K562 (cell line): ENCODE measurements around the gene ACADM. TPM values are rescaled to one million over a fixed set of nuclear protein-coding genes. Genes with fewer than 3 reads are reported as not detected.

Experiments used
- BACH1 ChIP-seq: fragments of 200-800 bp; sonication (Bioruptor generic); IDR thresholded peaks from 2 replicates; pipeline ENCODE4 v1.6.1; 2016; ENCODE audit warnings: missing genetic modification characterization, missing compliant biosample characterization
- CREB3 ChIP-seq: fragments of 450-650 bp; conservative IDR thresholded peaks from 2 replicates; pipeline ENCODE4 v1.6.1; 2016; ENCODE audit warnings: missing genetic modification characterization, low read depth, mild to moderate bottlenecking, missing compliant biosample characterization, moderate library complexity
- CXXC5 ChIP-seq: fragments of 250-450 bp; sonication (Bioruptor Pico); IDR thresholded peaks from 2 replicates; pipeline ENCODE4 v1.8.0; 2022; ENCODE audit warnings: inconsistent platforms, mild to moderate bottlenecking, moderate library complexity
- ELK3 ChIP-seq: fragments of 450-650 bp; formaldehyde crosslinking; IDR thresholded peaks from 2 replicates; pipeline ENCODE4 v1.4.0; 2020; ENCODE audit warnings: mild to moderate bottlenecking
- MAX ChIP-seq: sonication (generic); formaldehyde crosslinking; IDR thresholded peaks from 2 replicates; pipeline ENCODE4 v1.9.0; 2022; ENCODE audit warnings: mild to moderate bottlenecking, missing genetic modification reagents
- MXD1 ChIP-seq: fragments of 250-450 bp; sonication (Bioruptor Pico); IDR thresholded peaks from 2 replicates; pipeline ENCODE4 v1.8.0; 2021; ENCODE audit warnings: borderline replicate concordance, mild to moderate bottlenecking, moderate library complexity; ENCODE audit not compliant: poor library complexity, severe bottlenecking
- TEAD4 ChIP-seq, 2 experiments: sonication (generic) in 1 of 2; formaldehyde crosslinking in 1 of 2; IDR thresholded peaks; 2 replicates each; pipeline versions ENCODE4 v1.6.1 to v1.8.0; 2012 to 2022; ENCODE audit warnings: borderline replicate concordance in 1 of 2, inconsistent platforms in 1 of 2, low read length in 1 of 2, mild to moderate bottlenecking in 1 of 2, missing genetic modification reagents in 1 of 2
- TRIM25 ChIP-seq: fragments of 450-650 bp; IDR thresholded peaks from 2 replicates; pipeline ENCODE4 v1.7.0; 2016; ENCODE audit warnings: borderline replicate concordance
- ZNF217 ChIP-seq: sonication (generic); formaldehyde crosslinking; IDR thresholded peaks from 2 replicates; pipeline ENCODE4 v1.8.0; 2022; ENCODE audit warnings: mild to moderate bottlenecking, missing genetic modification reagents
- ZNF318 ChIP-seq, 2 experiments: fragments of 450-650 bp; IDR thresholded peaks; 2 replicates each; pipeline ENCODE4 v1.6.1; 2016; ENCODE audit warnings: mild to moderate bottlenecking in 2 of 2, borderline replicate concordance in 1 of 2, low read depth in 1 of 2, moderate library complexity in 1 of 2
- polyA plus RNA-seq, 8 experiments: library from polyadenylated mRNA; depleted of rRNA in 4 of 8; stranded (reverse) in 5 of 8; unstranded in 3 of 8; fragments of >200 nt; fragmentation: Nextera tagmentation in 2 of 8; fragmentation: Illumina TruSeq in 1 of 8; extraction: Ambion mirVana in 2 of 8; extraction: Trizol in 1 of 8; gene quantifications; 2 replicates each; pipeline versions ENCODE4 v1.2.1 to v1.2.3, GENCODE V29; 2011 to 2014; ENCODE audit warnings: inconsistent platforms in 1 of 8, missing spikeins in 1 of 8
- total RNA-seq, 7 experiments: library from RNA; depleted of rRNA in 6 of 7; stranded (reverse); fragments of >200 nt in 6 of 7; fragmentation: Illumina TruSeq in 2 of 7; extraction: Trizol in 2 of 7; gene quantifications; 2 replicates each; pipeline versions ENCODE4 v1.2.1 to v1.2.3, GENCODE V29; 2011 to 2021; ENCODE audit warnings: low replicate concordance in 1 of 7

Gene ACADM
- total and polyA plus RNA-seq, 9 of the 15 experiments (the other 6 are each of a cell fraction or from before 2014, with no cell fraction given) = 82.5 to 156 (median 123) TPM

GRCh38 chr1:75677443-75677842, 47.1 kb upstream of the ACADM start (continued):
- TF ChIP-seq ZNF217 (CRISPR knock-in tag) = no peak
- no peak for TF ChIP-seq CXXC5 (CRISPR knock-in tag)
- TF ChIP-seq BACH1 (tag) = no peak
- no peak for TF ChIP-seq ZNF318 (IDR thresholded peaks at IDR 0.05; ENCODE audit: borderline replicate concordance in 1 of 2, low read depth in 1 of 2)
- no peak for TF ChIP-seq TRIM25
- TF ChIP-seq ELK3 = no peak
- TF ChIP-seq TEAD4 (IDR thresholded peaks at IDR 0.05; ENCODE audit: low read length) = no peak
- TF ChIP-seq TEAD4 (CRISPR knock-in tag; IDR thresholded peaks at IDR 0.05; ENCODE audit: borderline replicate concordance) = no peak
- no peak for TF ChIP-seq MXD1
- TF ChIP-seq MAX (CRISPR knock-in tag) = no peak
- no peak for TF ChIP-seq CREB3
